Inferior parietal cortex (tissue), 1 donor: ENCODE data around the gene STBD1.
"Not testable (repeated sequence)": the region's sequence is repeated elsewhere in the genome, so short reads cannot be mapped to it uniquely, and the experiment has no call there.

ENCODE experiments used
- DNase-seq: peaks from one replicate; pipeline ENCODE4 v3.0.0-alpha.2; 2016; ENCODE audit errors: extremely low spot score

Gene STBD1

DNA sequence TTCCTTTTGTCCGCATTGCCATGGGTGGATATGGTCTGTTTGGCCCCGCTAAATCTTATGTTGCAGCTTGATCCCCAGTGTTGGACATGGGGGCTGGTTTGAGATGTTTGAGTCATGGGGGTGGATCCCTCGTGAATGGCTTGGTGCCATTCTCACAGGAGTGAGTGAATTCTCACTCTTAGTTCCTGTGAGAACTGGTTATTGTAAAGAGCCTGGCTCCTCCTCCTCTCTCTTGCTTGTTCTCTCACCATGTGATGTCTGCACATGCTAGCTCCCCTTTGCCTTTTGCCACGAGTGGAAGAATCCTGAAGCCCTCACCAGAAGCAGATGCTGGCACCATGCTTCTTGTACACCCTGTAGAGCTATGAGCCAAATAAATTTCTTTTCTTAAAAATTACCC, 22.6 kb upstream of the STBD1 start:
- no peak for DNase-seq

DNA sequence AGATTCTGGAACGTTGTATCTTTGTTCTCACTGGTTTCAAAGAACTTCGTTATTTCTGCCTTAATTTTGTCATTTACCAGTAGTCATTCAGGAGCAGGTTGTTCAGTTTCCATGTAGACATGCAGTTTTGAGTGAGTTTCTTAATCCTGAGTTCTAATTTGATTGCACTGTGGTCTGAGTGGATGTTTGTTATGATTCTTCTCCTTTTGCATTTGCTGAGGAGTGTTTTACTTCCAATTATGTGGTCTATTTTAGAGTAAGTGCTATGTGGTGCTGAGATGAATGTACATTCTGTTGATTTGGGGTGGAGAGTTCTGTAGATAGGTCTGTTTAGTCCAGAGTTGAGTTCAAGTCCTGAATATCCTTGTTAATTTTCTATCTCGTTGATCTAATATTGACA, 18.7 kb upstream of the STBD1 start:
- DNase-seq = not testable (repeated sequence)

DNA sequence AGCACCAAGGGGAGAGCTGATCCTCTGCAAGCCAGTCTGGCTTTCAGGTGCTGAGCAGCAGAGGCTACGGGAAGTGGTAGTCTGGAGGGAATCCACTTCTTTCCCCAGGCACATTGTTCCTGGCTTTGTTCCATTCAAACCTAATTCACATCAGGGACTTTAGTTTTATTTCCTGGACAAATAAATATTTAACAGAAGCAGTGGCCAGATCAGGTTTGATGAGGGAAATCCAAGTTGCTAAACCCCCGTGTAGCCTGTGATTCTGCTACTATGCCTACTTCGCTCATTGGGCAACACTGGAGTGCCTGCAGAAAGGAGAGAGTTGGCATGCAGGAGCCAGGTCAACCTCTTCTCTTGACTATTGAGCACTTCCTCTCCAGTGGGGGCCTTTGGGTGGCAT, 13.8 kb upstream of the STBD1 start:
- DNase-seq = no peak

DNA sequence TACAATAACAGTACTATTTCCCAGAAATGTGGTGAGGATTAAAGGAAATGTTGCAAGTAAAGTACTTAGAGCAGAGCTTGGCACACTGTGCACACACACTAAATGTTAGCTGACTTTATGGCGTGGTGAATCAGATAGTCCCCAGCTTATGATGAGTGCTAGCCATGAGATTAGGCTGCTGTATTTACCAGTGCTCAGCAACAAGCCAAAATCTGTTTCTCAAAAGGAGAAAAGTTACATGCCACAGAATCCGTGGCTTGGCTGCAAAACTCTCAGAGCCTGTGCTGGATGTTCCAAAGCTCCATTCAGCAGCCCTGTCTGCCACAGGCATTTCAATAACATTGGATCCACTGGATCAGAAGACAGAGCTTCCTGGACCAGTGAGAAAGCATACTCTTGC, 12.8 kb upstream of the STBD1 start:
- no peak for DNase-seq

DNA sequence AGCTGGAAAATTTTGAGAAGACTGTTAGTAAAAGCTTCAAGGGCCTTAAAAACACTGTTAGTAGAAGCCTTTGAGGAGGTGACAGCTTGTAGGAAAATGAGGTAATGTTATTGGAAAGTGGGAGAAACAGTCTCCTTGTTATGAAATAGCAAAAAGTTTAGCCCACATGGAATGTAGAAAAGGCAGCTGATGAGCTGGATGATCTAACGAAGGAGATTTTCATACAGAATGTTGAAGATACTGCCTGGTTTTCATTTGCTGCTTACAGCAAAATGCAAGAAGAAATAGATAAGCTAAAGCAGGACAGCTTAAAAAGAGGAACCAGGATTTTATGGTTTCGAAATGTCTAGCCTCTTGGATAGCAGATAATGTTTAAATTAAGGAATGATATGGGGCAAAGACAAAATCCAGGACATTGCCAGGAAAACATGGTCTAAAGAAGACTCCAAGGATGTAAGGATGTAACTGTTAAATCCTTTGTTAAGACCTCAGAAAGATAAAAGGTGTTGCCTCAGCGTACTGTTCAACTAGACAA, 10.2 kb upstream of the STBD1 start:
- no peak for DNase-seq

DNA sequence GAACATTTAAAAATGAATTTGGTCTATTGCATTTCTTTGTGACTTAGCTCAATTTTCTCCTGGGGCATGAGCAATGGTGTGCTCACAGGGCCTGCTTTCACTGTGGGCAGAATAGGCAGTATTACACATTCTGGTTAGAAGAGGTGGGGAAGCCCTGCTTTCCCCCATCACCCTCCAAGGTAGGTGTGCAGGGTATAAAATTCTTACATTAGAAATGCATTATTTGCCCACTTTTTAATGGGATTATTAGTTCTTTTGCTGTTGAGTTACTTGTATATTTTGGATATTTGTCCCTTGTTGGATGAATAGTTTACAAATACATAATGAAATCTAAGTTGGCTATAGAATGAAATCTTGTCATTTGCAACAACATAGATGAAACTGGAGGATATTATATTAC, 8.3 kb upstream of the STBD1 start:
- DNase-seq = no peak

DNA sequence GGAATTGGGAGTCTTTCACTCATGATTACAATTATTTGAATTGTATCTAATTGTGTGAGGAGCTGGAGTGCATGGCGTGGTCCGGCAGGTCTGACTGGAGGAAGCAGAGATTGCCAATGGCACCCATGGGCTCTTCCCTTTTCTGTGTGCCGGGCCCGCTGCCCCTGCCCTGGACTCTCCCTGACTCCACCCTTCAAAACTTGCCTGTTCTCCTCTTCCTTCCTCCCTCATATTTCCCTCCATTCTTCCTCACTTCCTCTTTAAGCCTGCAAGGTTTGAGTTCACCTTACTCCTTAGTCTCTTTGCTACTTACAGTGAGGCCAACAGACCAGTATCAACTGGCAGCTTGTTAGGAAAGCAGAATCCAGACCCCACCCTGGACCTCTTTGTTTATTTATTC, 6.5 kb upstream of the STBD1 start:
- DNase-seq = no peak

DNA sequence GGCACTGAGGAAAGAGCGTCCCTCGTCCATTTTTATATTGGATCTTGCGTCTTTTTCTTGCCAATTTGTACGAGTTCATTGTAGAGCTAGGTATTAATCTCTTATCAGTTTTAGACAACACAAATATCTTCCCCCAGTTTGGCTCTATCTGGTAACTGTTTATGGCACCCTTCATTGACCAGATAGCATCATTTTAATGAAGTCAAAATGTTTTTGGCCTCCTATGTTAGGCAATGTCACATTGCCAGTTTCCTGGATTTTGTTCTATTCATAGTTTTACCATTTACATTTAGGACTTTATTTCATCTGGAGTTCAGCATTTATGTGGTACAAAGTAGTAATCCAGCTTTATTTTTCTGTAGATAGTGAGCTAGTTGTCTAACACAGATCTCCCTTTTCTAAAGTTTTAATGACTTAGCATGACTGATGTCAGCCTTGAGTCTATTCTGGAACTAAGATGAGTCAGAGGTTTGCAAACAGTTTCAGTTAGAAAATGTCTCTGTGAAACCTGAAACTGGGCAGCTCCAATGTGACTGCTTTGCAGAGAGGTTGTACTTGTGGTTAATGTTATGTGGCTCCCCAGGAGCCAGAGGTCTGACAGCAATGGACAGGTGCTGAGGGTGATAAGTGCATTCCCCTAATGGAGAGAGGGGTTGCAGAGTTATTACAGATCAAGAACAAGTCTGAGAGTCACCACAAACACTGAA, 5.3 kb upstream of the STBD1 start:
- peak; percentile 75 for DNase-seq

DNA sequence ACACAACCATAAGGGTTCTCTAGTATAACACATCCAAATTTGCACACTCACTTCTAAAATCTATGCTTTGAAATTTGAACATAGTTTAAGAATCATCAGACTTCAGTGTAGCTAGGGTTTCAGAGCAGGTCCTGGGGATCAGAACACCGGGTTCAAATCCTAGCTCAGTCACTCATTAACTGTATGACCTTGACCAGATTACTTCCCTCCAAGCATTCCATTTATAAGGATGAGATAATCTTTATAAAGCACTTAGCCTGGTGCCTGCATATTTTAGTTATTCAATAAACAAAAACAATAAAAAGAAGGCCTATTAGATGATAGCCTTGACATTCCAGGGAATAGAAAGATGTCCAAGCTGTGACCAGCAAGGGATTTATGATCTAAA, 4.8 kb upstream of the STBD1 start:
- DNase-seq = no peak

DNA sequence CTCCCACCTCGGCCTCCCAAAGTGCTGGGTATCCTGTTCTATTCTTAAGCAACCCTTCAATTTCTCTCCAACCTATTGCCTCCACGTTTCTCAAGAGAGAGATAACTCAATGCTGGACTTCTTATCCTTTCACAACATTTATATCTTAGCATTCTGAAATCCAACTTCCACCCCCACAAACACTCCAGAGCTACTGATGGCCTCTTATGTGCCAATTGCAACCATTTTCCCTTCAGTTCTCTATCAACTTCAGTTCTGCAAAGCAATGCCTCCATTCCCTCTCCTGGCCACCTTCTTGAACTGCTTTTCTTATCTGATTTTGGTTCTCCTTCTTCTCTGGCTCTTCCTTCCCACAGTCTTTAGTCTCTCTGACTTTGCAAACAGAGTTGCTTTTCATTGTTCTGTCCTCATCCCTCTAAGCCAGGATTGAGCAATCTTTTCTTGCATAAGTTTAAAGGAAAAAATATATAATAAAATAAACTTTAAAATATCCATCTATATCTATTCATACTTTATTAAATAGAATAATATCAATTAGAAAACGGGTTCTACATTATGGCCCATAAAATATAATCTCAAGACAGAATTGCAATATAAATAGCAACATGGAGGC, 3.6 kb upstream of the STBD1 start:
- no peak for DNase-seq

DNA sequence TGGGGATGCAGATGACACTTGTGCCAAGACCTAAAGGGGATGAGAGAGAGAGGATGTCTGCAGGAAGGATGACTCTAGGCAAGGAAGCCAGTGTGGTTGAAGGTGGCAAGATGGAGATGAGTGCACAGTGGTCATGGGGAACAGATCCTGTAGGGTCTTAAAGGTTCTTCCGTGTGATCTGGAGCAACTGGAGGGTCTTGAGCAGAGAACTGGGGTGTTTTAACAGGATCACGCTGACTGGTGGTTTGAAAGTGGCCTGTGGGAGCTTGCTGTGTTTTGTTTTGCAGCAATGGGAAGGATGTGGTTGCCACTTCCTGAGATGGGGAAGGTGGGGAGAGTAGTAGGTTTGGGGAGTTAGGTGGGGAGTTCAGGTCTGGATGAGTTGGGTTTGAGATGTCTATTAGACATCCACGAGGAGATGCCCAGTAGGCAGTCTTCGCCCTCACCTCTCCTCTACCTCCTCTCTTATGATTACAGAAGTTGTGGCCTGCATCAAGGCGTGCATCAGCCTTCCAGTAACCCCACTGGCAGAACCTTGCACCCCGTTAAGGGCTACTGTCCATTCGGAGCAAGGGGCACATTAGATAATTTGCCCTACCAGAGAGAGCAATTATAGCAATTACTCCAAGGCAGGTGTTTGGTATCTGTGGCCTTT, 1.4 kb upstream of the STBD1 start:
- no peak for DNase-seq

DNA sequence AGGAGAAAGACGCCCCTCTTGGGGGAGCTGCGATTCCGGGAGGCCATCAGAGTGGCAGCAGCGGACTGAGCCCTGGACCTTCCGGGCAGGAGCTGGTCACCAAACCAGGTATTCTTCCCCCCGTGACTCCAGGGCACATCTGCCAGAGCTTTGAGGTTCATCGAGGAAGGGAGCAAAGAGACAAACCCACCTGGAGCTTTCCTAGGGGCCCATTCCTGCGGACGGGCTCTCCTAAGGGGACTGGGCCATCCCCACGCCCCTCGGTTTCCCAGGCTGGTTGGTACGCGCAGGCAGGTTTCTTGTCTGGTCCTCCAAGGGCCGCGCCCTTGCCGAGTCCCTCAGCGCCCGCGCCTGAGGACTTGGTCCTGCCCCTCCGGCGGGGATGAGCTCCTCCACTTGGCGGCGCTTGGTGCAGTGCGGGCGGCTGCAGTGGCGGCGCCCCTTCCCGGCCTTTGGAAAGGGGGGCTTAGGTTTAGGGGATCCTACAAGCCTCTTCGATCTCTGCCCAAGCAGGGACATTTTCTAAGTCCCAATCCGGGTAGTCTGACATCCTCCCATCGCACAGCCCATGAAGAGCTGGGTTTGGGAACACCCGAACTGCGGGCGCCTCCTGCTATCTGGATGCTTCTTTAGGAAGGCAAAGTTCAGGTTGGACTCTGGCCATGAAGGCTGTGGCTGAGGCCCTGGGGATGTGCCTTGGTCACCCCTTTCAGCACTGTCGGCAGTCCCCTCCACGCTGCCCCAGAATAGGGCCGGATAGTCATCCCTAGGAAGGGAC, 538 bp downstream of the STBD1 start:
- DNase-seq = peak; percentile 20

DNA sequence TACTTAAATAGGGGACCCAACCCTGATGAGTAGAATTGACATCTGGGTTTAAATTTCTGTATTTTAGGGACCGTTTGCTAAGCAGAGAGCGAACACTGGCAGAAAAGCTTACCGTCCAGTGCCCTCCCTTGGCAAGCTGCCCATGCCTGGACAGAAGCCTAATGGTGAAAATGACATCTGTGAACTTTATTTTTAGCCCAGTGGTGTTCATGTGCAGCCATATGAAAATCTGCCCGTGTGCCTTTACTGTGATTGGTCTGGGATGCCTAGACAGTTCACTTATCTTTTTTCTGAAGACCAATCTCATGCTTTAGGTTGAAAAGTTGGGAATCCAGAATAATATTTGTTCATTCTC, 1.1 kb downstream of the STBD1 start:
- DNase-seq = no peak

DNA sequence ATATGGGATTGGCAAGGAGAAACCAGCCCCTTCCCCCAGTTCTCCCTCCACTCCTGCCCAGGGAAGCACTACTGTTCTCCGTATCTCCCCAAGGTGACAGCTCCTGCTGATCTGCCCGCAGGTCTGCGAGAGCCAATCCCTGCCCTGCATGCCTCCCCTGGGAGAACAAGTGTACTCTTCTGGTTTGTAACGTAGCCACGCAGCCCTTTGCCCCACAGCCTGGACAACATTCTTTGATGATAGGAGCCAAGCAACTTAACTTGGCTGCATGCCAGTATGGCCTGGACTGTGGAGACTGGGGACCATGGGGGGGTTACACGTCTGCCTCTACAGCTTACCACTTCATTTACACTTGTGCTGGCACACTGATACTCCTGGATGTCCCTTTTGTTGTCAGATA, 2.0 kb downstream of the STBD1 start:
- DNase-seq = no peak

DNA sequence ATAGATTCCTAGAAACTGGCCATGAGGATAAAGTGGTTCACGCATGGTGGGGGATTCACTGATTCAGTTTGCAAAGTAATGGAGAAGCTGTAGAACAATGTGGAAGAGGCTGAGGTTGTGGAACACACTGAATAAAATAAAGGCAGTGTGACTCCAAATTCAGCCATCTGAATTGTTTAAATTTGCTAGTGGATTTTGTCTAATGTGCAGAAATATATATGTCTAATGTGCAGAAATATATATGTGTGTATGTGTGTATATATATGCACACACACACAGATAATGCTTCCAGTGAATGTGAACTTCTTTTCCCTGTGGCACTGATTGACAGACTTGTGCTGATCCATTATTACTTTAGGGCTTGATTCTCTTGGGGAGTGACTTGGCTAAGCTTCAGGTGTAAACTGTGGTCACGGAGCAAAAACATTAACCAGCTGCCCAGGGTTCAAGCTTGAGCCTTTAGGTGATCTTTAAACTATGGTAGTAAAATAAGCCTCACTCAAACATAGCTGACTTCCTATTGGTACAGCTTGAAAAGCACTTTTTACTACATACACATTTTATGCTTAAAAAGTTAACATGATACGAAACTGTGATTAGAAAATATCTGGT, 3.5 kb downstream of the STBD1 start:
- no peak for DNase-seq

DNA sequence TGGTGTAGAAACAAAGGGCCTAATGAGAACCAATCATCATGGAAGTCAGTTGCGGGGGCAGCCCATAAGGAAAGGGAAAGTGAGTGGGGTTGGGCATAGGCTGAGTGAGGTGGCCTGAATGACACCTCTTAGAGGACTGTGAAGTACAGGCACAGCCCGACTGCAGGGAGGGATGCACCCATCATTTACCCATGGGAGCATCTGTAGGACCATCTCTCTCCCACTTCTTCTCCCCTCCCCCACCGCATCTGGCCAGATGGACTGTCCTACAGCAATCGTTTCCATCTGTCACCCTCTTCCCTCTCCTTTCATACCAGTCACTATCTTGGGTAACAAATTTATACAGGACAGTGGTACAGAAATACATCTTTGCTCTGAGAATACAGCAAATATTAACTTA, 4.2 kb downstream of the STBD1 start:
- no peak for DNase-seq

DNA sequence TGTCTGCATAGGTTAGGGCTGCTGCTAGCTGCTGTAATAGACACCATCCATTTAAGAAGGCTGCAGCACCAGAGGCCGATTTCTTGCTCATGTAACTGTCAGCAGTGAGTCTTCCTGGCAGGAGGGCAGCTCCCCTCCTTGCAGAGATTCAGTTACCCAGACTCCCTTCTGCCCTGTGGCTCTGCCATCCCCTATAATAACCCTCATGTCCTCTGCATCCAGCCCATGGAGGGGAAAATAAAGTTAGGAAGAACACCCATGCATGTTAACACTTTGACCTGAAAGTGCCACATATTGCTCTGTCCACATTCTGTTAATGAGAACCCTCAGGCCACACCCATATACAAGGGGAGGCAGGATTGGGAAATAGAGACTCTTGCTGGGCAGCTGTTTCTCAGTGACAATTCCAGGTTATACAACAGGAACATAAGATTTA, 5.4 kb downstream of the STBD1 start:
- no peak for DNase-seq

DNA sequence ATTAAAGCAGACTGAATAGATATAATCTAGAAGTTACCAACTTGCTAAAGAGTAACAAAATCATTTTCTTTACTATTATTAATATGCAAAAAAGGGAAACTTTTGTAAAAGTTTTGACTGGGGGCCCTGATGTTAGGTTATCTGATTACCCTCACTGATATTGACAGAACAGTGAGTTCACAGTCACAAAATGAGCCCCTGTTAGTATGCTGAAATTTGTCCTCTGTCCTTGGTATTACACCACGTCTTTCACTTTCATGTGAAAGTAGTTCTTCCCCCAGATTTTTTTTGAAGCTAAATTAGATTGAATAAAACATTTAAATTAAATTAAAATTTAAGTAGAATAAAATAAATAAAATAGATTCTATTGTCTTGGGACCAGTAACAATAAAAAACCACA, 5.9 kb downstream of the STBD1 start:
- DNase-seq = no peak

DNA sequence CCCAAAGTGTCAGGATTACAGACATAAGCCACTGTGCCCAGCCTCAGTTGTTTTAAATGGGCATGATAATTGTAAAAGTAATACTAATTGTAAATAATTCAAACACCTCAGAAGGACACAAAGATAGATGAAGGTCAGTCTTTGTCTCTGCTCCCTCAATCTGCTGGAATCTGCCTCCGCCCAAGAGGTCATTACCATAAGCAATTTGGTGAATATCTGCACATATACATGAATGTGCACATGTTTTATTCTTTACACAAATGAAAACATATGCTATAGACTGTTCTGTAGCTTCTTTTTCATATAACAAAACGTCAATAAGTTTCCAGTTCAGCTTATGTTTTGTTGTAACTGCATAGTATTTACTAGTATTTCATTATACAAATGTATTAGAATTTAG, 7.0 kb downstream of the STBD1 start:
- DNase-seq = no peak

DNA sequence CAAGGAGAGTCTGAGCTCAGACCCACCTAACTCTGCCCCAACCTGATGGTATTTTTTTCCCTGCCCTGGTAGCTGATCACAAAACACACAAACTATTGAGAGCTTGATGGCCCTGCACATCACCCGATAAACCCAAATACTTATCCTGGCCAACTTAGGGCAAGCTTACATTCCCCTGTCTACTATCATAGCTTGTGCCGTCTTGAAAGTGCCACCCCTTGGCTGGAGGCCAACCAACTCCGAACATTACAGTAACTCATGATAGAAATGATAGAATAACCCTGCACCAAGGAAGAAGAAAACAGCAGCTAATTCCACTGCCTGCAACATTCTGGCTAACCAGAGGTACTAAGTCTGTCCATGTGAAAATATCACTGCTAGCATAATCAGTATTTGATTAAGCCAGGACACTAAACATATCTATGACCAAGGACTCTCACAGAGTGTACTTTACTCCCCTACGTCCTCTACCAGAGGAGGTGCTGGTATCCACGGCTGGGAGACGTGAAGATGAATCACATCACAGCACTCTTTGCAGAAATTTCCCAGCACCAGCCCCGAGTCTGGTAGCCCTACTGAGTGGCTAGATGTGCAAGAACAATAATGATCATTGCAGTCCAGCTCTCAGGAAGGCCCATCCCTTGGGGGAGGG, 8.9 kb downstream of the STBD1 start:
- DNase-seq = no peak

DNA sequence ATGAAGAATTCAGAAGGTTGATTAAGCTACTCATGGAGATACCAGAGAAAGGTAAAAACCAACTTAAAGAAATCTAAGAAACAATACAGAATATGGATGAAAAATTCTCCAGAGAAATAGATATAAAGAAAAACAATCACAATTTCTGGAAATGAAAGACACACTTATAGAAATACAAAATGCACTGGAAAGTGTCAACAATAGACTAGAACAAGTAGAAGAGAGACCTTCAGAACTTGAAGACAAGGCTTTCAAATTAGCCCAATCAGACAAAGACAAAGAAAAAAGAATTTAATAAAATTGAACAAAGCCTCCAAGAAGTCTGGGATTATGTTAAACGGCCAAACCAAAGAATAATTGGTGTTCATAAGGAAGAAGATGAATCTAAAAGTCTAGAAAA, 9.6 kb downstream of the STBD1 start:
- no peak for DNase-seq

DNA sequence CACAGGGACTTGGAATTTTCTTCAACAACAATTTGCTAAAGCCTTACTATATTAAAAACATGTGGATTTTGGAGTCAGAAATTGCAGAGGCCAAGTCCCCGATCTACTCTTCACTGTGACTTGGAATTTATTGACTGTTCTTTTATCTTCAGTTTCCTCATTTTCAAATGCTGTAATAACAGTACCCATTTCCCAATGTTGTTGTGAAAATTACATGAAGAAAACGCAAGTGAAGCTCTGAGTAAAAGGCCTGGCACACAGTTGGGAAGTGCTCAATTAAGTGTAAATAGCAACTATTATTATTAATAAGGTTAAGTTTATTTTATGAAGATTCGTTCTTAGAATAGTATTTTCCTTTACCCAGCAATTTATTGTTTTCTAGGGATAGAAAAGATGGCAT, 15.7 kb downstream of the STBD1 start:
- DNase-seq = no peak
